Ascending aorta (tissue), 2 donors: ENCODE data around the gene OR2A25. TPM values are rescaled to one million over a fixed set of nuclear protein-coding genes. Genes with fewer than 3 reads are reported as not detected.

ENCODE experiments used
- DNase-seq, 2 donors: peaks; one replicate each; pipeline ENCODE4 v3.0.0-alpha.2; 2019; ENCODE audit warnings: low spot score in 2 of 2
- H3K27ac ChIP-seq, 2 donors: fragments of 200-600 bp; sonication (generic); one replicate each; pipeline ENCODE4 v1.5.1; 2016 to 2017; ENCODE audit warnings: mild to moderate bottlenecking in 1 of 2
- H3K27me3 ChIP-seq: fragments of 200-600 bp; sonication (generic); one replicate; pipeline ENCODE4 v1.5.1; 2017
- H3K36me3 ChIP-seq, 2 donors: fragments of 200-600 bp; sonication (generic); one replicate each; pipeline ENCODE4 v1.5.1; 2016
- H3K4me1 ChIP-seq, 2 donors: fragments of 200-600 bp; sonication (generic); one replicate each; pipeline ENCODE4 v1.5.1; 2016 to 2017; ENCODE audit warnings: mild to moderate bottlenecking in 1 of 2
- H3K4me3 ChIP-seq, 2 donors: fragments of 200-600 bp; sonication (generic); one replicate each; pipeline ENCODE4 v1.5.1; 2016 to 2017; ENCODE audit warnings: mild to moderate bottlenecking in 1 of 2
- H3K9me3 ChIP-seq, 2 donors: fragments of 200-600 bp; sonication (generic); one replicate each; pipeline ENCODE4 v1.5.1; 2016
- intact Hi-C: fragments of 100-400 bp; cut with DNase I; formaldehyde crosslinking; loops from one replicate; pipeline ENCODE4 v1.15.1; 2023
- total RNA-seq: library from RNA; depleted of rRNA; stranded (reverse); fragments of >200 nt; gene quantifications from one replicate; pipeline ENCODE4 v1.1.0, GENCODE V29; 2016
- TF ChIP-seq, protein P1 (sequence below), 3 experiments: fragments of 200-600 bp in 2 of 3; fragments of 450-650 bp in 1 of 3; sonication (generic) in 2 of 3; IDR thresholded peaks; one replicate each; pipeline ENCODE4 v1.5.1; 2016 to 2019; ENCODE audit warnings: antibody characterized with exemption in 3 of 3, mild to moderate bottlenecking in 1 of 3, moderate library complexity in 1 of 3

The OR2A25 gene
- total RNA-seq, 1 donor from 2014 or later, result not detected

DNA sequence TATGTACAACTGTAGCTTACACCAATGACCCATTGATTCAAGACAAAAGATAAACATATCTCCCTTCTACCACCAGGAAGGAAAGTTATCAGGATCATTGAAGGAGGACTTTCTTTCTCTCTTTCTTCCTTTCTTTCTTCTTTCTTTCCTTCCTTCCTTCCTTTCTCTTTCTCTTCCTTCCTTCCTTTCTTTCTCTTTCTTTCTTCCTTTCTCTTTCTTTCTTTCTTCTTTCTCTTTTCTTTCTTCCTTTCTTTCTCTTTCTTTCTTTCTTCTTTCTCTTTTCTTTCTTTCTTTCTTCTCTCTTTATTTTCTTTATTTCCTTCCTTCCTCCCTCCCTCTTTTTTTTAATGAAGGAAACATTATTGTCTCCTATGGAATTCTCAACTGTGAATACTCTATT is 29.2 kb downstream of the OR2A25 start:
- H3K27me3 ChIP-seq, result no peaks in the 10 kb centered on the region
- no peak overlapping the region for H3K27ac ChIP-seq
- no peaks in the 10 kb centered on the region for H3K4me1 ChIP-seq
- H3K9me3 ChIP-seq, result no peaks in the 10 kb centered on the region
- TF ChIP-seq, protein P1, sequence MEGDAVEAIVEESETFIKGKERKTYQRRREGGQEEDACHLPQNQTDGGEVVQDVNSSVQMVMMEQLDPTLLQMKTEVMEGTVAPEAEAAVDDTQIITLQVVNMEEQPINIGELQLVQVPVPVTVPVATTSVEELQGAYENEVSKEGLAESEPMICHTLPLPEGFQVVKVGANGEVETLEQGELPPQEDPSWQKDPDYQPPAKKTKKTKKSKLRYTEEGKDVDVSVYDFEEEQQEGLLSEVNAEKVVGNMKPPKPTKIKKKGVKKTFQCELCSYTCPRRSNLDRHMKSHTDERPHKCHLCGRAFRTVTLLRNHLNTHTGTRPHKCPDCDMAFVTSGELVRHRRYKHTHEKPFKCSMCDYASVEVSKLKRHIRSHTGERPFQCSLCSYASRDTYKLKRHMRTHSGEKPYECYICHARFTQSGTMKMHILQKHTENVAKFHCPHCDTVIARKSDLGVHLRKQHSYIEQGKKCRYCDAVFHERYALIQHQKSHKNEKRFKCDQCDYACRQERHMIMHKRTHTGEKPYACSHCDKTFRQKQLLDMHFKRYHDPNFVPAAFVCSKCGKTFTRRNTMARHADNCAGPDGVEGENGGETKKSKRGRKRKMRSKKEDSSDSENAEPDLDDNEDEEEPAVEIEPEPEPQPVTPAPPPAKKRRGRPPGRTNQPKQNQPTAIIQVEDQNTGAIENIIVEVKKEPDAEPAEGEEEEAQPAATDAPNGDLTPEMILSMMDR (IDR thresholded peaks at IDR 0.05), result no peak
- H3K36me3 ChIP-seq, result no peaks in the 10 kb centered on the region
- no peak for DNase-seq
- H3K4me3 ChIP-seq, result no peak overlapping the region
- intact Hi-C loops, result no loop called here

DNA sequence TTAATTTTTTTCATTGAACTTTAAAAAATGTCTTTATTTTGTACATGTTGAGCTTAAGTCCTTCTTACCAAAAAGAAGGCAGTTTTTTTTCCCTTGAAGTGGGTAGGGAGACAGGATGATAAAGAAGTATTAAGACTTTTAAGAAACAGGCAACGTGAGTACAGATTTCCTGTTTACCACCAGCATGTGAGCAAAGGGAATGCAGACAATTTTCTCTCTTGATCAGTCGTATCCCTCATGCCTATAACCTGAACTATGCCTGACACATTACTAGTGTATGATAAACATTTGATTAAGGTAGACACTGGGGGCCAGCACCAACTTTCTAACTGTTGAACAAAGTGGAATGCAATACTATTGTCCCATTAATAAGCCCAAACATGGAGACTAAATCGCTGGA is 31.0 kb downstream of the OR2A25 start:
- intact Hi-C loops, result no loop called here
- Histone ChIP-seq H3K27me3 (no peaks in the 10 kb centered on the region), H3K4me3 (no peak overlapping the region), H3K36me3 (no peaks in the 10 kb centered on the region), H3K9me3 (no peaks in the 10 kb centered on the region), H3K4me1 (no peaks in the 10 kb centered on the region), H3K27ac (no peak overlapping the region)
- DNase-seq, result no peak
- TF ChIP-seq, protein P1 (IDR thresholded peaks at IDR 0.05), result no peak

DNA sequence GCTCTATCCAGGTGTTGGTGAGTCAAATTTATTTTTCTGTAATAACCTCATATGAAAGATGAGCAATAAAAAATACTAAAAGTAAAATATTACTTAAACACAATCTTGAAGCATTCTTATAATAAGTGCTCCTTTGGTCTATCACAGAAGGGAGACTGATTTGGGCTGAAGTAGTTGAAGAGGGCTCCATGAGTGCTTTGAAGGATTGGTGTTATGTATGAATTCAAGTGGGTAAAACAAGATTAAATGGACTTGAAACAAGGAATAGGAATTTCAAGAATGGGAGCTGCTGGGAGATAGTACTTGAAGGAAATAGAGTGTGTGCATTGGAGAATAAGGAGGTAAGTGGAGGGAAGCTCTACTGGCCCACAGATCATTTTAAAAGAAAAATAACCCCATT is 32.4 kb downstream of the OR2A25 start:
- DNase-seq, result no peak
- no peaks in the 10 kb centered on the region for H3K4me1 ChIP-seq
- H3K27ac ChIP-seq, result no peak overlapping the region
- TF ChIP-seq, protein P1 (IDR thresholded peaks at IDR 0.05), result no peak
- no peaks in the 10 kb centered on the region for H3K36me3 ChIP-seq
- no peaks in the 10 kb centered on the region for H3K9me3 ChIP-seq
- H3K27me3 ChIP-seq, result no peaks in the 10 kb centered on the region
- intact Hi-C loops, result no loop called here
- no peak overlapping the region for H3K4me3 ChIP-seq

DNA sequence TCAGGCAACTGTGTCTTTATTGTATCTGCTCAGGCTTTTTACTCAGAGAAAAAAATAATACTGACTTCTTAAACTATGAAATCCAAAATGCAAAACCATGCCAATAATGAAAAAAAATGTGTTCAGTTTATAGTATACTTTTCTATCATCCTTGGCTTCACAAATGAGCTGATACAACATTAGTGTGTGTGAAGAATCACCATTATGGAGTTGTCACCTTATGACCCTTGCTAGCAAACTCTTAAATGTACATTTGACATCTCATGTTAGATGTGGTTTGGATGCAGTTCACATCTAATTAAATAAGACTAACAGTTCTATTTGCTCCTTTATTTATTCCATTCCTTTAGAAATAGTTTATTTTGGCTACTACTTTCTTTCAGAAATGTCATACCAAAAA is 35.6 kb downstream of the OR2A25 start:
- DNase-seq, result no peak
- Histone ChIP-seq H3K27ac (no peak overlapping the region), H3K4me3 (no peak overlapping the region), H3K36me3 (no peaks in the 10 kb centered on the region), H3K27me3 (no peaks in the 10 kb centered on the region), H3K4me1 (no peaks in the 10 kb centered on the region), H3K9me3 (no peaks in the 10 kb centered on the region)
- intact Hi-C loops, result no loop called here
- TF ChIP-seq, protein P1 (IDR thresholded peaks at IDR 0.05), result no peak

DNA sequence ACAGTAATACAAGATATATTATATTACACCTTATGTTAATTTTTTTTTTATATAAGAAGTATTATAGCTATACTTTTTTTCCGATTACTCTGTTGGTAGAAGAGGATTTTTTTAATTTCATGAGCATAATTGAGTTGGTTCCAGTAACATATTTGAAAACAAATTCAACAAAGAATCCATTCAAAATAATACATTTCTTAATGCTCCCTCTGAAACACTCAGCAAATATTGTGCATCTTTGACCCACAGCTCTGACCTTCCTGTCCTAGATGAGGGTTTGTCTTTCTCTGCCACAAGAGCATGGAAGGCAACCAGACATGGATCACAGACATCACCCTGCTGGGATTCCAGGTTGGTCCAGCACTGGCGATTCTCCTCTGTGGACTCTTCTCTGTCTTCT is 39.7 kb downstream of the OR2A25 start, which contains the start of gene OR2A2:
Gene OR2A2, plus strand, starts transcription at position 301 of the 400 bp plus-strand sequence. Its CDS starts 0 bp downstream, at position 301.
- intact Hi-C loops, result no loop called here
- no peaks in the 10 kb centered on the region for H3K9me3 ChIP-seq
- no peak within 1 kb of the TSS for H3K27ac ChIP-seq
- H3K36me3 ChIP-seq, result no peaks in the 10 kb centered on the region
- no peaks in the 10 kb centered on the region for H3K27me3 ChIP-seq
- DNase-seq, result no peak
- no peak within 1 kb of the TSS for H3K4me3 ChIP-seq
- TF ChIP-seq, protein P1 (IDR thresholded peaks at IDR 0.05), result no peak
- no peaks in the 10 kb centered on the region for H3K4me1 ChIP-seq

DNA sequence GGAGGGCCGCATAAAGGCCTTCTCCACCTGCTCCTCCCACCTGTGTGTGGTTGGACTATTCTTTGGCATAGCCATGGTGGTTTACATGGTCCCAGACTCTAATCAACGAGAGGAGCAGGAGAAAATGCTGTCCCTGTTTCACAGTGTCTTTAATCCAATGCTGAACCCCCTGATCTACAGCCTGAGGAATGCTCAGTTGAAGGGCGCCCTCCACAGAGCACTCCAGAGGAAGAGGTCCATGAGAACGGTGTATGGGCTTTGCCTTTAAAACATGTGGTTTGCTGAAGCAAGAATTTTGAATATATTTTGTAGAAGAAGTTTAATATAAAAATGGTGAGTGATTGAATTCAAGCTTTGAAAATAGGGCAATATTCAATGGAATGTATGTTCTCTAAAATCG is 40.7 kb downstream of the OR2A25 start:
- no peaks in the 10 kb centered on the region for H3K36me3 ChIP-seq
- intact Hi-C loops, result no loop called here
- H3K9me3 ChIP-seq, result no peaks in the 10 kb centered on the region
- H3K27ac ChIP-seq, result no peak overlapping the region
- no peaks in the 10 kb centered on the region for H3K4me1 ChIP-seq
- H3K27me3 ChIP-seq, result no peaks in the 10 kb centered on the region
- no peak overlapping the region for H3K4me3 ChIP-seq
- DNase-seq, result no peak
- TF ChIP-seq, protein P1 (IDR thresholded peaks at IDR 0.05), result no peak
